Measurements from ENCODE around the gene GALK1. TPM values are rescaled to one million over a fixed set of nuclear protein-coding genes. Genes with fewer than 3 reads are reported as not detected.

GALK1 gene
- 10 to 100 TPM; 48.9 to 77.9 TPM for total RNA-seq

GRCh38 chr17:75764711-75765421, at the start of gene GALK1:
TSS of gene GALK1 (minus strand) at chr17:75765192. CDS start at chr17:75765136, 56 bp downstream.

GRCh38 chr17:75784473-75785015, 19.6 kb upstream of the GALK1 start, which contains the start of gene UNK:
TSS of gene UNK (plus strand) at chr17:75784806. CDS start at chr17:75784881, 75 bp downstream.

GRCh38 chr17:75720656-75721462, 44.1 kb downstream of the GALK1 start, which contains the start of gene ITGB4:
TSS of gene ITGB4 (plus strand) at chr17:75721459. CDS start at chr17:75724704, 3,245 bp downstream.

Other genes starting within 250 kb of the GALK1 start
- 1 to 10 TPM; 7.7 to 8.9 TPM for gene CASKIN2, start 249.7 kb downstream of the GALK1 start, total RNA-seq
- 10 to 100 TPM; 11.0 to 15.0 TPM for gene TSEN54, start 248.7 kb downstream of the GALK1 start, total RNA-seq
- 1 to 10 TPM in 1 of 2 donors, under 1 TPM in 1; 0.69 to 2.0 TPM for gene LLGL2, start 239.5 kb downstream of the GALK1 start, total RNA-seq
- 1 to 10 TPM; 1.4 to 3.7 TPM for gene MYO15B, start 177.4 kb downstream of the GALK1 start, total RNA-seq
- under 1 TPM; 0.33 to 0.34 TPM for gene SMIM5, start 131.8 kb downstream of the GALK1 start, total RNA-seq
- gene RECQL5, start 98.0 kb downstream of the GALK1 start, total RNA-seq, result 10 to 100 TPM; 22.4 to 24.3 TPM
- 10 to 100 TPM; 52.7 to 73.6 TPM for gene SAP30BP, start 97.9 kb downstream of the GALK1 start, total RNA-seq
- under 1 TPM; under 0.01 to 0.69 TPM for gene ITGB4, start 43.7 kb downstream of the GALK1 start, total RNA-seq
- 10 to 100 TPM; 27.9 to 31.6 TPM for gene UNK, start 19.6 kb upstream of the GALK1 start, total RNA-seq
- 1 to 10 TPM in 1 of 2 donors, under 1 TPM in 1; 1.00 to 1.4 TPM for gene UNC13D, start 79.2 kb upstream of the GALK1 start, total RNA-seq
- 10 to 100 TPM; 53.0 to 54.9 TPM for gene WBP2, start 90.1 kb upstream of the GALK1 start, total RNA-seq
- gene TRIM47, start 113.4 kb upstream of the GALK1 start, total RNA-seq, result 10 to 100 TPM; 26.3 to 38.5 TPM
- 10 to 100 TPM; 17.9 to 18.6 TPM for gene TRIM65, start 131.8 kb upstream of the GALK1 start, total RNA-seq
- gene MRPL38, start 139.7 kb upstream of the GALK1 start, total RNA-seq, result 10 to 100 TPM; 42.7 to 66.3 TPM
- 10 to 100 TPM; 12.0 to 12.7 TPM for gene FBF1, start 175.8 kb upstream of the GALK1 start, total RNA-seq
- 10 to 100 TPM; 44.0 to 55.3 TPM for gene ACOX1, start 214.0 kb upstream of the GALK1 start, total RNA-seq
- gene TEN1, start 214.0 kb upstream of the GALK1 start, total RNA-seq, result 10 to 100 TPM; 13.3 to 16.9 TPM
- 1 to 10 TPM in 1 of 2 donors, not detected in 1; 1.4 TPM for gene CDK3, start 235.7 kb upstream of the GALK1 start, total RNA-seq

Data from melanocyte of skin (primary cell).